Measurements from ENCODE around the gene MAPK8IP3. TPM values are rescaled to one million over a fixed set of nuclear protein-coding genes. Genes with fewer than 3 reads are reported as not detected.
A peak's percentile ranks its signal among the peaks of the same experiment; 100 is the strongest.

Gene MAPK8IP3
- total RNA-seq, 1 experiment from 2014 or later = 72.3 TPM

DNA sequence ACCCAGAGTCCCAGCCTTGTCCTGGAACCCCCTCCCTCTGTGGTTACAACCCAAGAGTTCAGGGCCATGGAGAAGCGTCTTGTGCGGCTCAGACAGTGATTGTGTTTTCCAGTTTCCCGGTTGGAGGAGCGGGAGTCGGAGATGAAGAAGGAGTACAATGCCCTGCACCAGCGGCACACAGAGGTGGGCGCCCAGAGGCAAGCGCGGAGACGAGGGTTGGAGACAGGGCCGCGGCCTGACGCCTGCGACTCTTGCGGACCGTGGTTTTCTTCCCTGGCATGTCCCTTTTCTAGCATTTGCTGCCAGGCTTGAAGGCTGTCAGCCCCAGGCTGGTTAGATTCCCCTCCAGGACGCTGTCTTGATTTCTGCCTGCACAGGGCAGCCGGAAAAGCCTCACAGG lies 23.0 kb downstream of the MAPK8IP3 start:
- Mint-ChIP-seq H3K36me3 (peaks cover 7% of the 10 kb centered on the region), H3K4me1 (no peaks in the 10 kb centered on the region), H3K4me3 (no peak overlapping the region), H3K9me3 (no peaks in the 10 kb centered on the region), H3K27me3 (ENCODE audit: low read depth) (no peaks in the 10 kb centered on the region), H3K27ac (peak overlapping the region; percentile 78)
- ATAC-seq (no peak), DNase-seq (ENCODE audit: low spot score) (no peak)
- TF ChIP-seq JAZF1 (CRISPR knock-in tag; IDR thresholded peaks at IDR 0.05) (no peak), SP1 (CRISPR knock-in tag; conservative IDR thresholded peaks at IDR 0.05) (no peak), ZMAT4 (CRISPR knock-in tag; IDR thresholded peaks at IDR 0.05) (no peak), FOXJ3 (CRISPR knock-in tag; IDR thresholded peaks at IDR 0.05; ENCODE audit: borderline replicate concordance) (no peak)
- TF ChIP-seq, protein P1, sequence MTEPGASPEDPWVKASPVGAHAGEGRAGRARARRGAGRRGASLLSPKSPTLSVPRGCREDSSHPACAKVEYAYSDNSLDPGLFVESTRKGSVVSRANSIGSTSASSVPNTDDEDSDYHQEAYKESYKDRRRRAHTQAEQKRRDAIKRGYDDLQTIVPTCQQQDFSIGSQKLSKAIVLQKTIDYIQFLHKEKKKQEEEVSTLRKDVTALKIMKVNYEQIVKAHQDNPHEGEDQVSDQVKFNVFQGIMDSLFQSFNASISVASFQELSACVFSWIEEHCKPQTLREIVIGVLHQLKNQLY (CRISPR knock-in tag; IDR thresholded peaks at IDR 0.05) = no peak
- POLR2A ChIA-PET = no interaction called here
- CTCF ChIA-PET = no interaction called here

GRCh38 chr16:1729445-1729844 lies 23.4 kb downstream of the MAPK8IP3 start:
- H3K36me3 Mint-ChIP-seq = peaks cover 7% of the 10 kb centered on the region
- ChIA-PET CTCF (no interaction called here), POLR2A (no interaction called here)

GRCh38 chr16:1731073-1731472 lies 25.1 kb downstream of the MAPK8IP3 start:
- Mint-ChIP-seq H3K4me1 (no peaks in the 10 kb centered on the region), H3K9me3 (no peaks in the 10 kb centered on the region), H3K36me3 (peaks cover 7% of the 10 kb centered on the region), H3K27me3 (ENCODE audit: low read depth) (no peaks in the 10 kb centered on the region; the same call in 1 of the 2 replicates), H3K27ac (no peak overlapping the region), H3K4me3 (no peak overlapping the region)
- no peak for DNase-seq (ENCODE audit: low spot score)
- ATAC-seq = no peak
- CTCF ChIA-PET = no interaction called here
- POLR2A ChIA-PET = no interaction called here
- no peak for TF ChIP-seq NR1H2 (CRISPR knock-in tag; IDR thresholded peaks at IDR 0.05)
- TF ChIP-seq, protein P2, sequence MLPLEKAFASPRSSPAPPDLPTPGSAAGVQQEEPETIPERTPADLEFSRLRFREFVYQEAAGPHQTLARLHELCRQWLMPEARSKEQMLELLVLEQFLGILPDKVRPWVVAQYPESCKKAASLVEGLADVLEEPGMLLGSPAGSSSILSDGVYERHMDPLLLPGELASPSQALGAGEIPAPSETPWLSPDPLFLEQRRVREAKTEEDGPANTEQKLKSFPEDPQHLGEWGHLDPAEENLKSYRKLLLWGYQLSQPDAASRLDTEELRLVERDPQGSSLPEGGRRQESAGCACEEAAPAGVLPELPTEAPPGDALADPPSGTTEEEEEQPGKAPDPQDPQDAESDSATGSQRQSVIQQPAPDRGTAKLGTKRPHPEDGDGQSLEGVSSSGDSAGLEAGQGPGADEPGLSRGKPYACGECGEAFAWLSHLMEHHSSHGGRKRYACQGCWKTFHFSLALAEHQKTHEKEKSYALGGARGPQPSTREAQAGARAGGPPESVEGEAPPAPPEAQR (CRISPR knock-in tag; IDR thresholded peaks at IDR 0.05) = no peak
- TF ChIP-seq, protein P3, sequence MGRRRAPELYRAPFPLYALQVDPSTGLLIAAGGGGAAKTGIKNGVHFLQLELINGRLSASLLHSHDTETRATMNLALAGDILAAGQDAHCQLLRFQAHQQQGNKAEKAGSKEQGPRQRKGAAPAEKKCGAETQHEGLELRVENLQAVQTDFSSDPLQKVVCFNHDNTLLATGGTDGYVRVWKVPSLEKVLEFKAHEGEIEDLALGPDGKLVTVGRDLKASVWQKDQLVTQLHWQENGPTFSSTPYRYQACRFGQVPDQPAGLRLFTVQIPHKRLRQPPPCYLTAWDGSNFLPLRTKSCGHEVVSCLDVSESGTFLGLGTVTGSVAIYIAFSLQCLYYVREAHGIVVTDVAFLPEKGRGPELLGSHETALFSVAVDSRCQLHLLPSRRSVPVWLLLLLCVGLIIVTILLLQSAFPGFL (CRISPR knock-in tag; IDR thresholded peaks at IDR 0.05; ENCODE audit: borderline replicate concordance) = no peak
- TF ChIP-seq NFE2L1 (CRISPR knock-in tag; IDR thresholded peaks at IDR 0.05) = no peak
- no peak for TF ChIP-seq FOXP1 (CRISPR knock-in tag; IDR thresholded peaks at IDR 0.05; ENCODE audit: borderline replicate concordance)
- TF ChIP-seq GTF2I (CRISPR knock-in tag; conservative IDR thresholded peaks at IDR 0.05) = no peak
- TF ChIP-seq ZNF138 (CRISPR knock-in tag; conservative IDR thresholded peaks at IDR 0.05) = no peak
- TF ChIP-seq, protein P4, sequence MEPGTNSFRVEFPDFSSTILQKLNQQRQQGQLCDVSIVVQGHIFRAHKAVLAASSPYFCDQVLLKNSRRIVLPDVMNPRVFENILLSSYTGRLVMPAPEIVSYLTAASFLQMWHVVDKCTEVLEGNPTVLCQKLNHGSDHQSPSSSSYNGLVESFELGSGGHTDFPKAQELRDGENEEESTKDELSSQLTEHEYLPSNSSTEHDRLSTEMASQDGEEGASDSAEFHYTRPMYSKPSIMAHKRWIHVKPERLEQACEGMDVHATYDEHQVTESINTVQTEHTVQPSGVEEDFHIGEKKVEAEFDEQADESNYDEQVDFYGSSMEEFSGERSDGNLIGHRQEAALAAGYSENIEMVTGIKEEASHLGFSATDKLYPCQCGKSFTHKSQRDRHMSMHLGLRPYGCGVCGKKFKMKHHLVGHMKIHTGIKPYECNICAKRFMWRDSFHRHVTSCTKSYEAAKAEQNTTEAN (CRISPR knock-in tag; IDR thresholded peaks at IDR 0.05) = no peak
- TF ChIP-seq, protein P1 (CRISPR knock-in tag; IDR thresholded peaks at IDR 0.05) = no peak

More at GRCh38 chr16:1729445-1729844, 23.4 kb downstream of the MAPK8IP3 start:
- TF ChIP-seq SMAD3 (CRISPR knock-in tag; IDR thresholded peaks at IDR 0.05; ENCODE audit: borderline replicate concordance) (no peak), ZNF671 (CRISPR knock-in tag; IDR thresholded peaks at IDR 0.05) (no peak), IRF2 (CRISPR knock-in tag; IDR thresholded peaks at IDR 0.05; ENCODE audit: borderline replicate concordance, low read depth) (no peak), NFYB (CRISPR knock-in tag; conservative IDR thresholded peaks at IDR 0.05; ENCODE audit: low read depth) (no peak), ATF1 (CRISPR knock-in tag; IDR thresholded peaks at IDR 0.05) (no peak), ETV6 (CRISPR knock-in tag; IDR thresholded peaks at IDR 0.05) (no peak), TEAD1 (CRISPR knock-in tag; IDR thresholded peaks at IDR 0.05) (no peak), ESRRA (CRISPR knock-in tag; IDR thresholded peaks at IDR 0.05; ENCODE audit: borderline replicate concordance) (no peak), MXD4 (CRISPR knock-in tag; IDR thresholded peaks at IDR 0.05; ENCODE audit: borderline replicate concordance) (no peak), USF2 (CRISPR knock-in tag; IDR thresholded peaks at IDR 0.05) (no peak)
- TF ChIP-seq, protein P5, sequence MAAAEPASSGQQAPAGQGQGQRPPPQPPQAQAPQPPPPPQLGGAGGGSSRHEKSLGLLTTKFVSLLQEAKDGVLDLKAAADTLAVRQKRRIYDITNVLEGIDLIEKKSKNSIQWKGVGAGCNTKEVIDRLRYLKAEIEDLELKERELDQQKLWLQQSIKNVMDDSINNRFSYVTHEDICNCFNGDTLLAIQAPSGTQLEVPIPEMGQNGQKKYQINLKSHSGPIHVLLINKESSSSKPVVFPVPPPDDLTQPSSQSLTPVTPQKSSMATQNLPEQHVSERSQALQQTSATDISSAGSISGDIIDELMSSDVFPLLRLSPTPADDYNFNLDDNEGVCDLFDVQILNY (CRISPR knock-in tag; IDR thresholded peaks at IDR 0.05) = no peak
- TF ChIP-seq, protein P6, sequence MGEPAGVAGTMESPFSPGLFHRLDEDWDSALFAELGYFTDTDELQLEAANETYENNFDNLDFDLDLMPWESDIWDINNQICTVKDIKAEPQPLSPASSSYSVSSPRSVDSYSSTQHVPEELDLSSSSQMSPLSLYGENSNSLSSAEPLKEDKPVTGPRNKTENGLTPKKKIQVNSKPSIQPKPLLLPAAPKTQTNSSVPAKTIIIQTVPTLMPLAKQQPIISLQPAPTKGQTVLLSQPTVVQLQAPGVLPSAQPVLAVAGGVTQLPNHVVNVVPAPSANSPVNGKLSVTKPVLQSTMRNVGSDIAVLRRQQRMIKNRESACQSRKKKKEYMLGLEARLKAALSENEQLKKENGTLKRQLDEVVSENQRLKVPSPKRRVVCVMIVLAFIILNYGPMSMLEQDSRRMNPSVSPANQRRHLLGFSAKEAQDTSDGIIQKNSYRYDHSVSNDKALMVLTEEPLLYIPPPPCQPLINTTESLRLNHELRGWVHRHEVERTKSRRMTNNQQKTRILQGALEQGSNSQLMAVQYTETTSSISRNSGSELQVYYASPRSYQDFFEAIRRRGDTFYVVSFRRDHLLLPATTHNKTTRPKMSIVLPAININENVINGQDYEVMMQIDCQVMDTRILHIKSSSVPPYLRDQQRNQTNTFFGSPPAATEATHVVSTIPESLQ (CRISPR knock-in tag; IDR thresholded peaks at IDR 0.05) = no peak
- H3K4me3 Mint-ChIP-seq = no peak overlapping the region
- no peaks in the 10 kb centered on the region for H3K4me1 Mint-ChIP-seq
- H3K27ac Mint-ChIP-seq = no peak overlapping the region
- H3K9me3 Mint-ChIP-seq = no peaks in the 10 kb centered on the region
- no peak for ATAC-seq
- H3K27me3 Mint-ChIP-seq (ENCODE audit: low read depth) = no peaks in the 10 kb centered on the region
- DNase-seq (ENCODE audit: low spot score) = no peak
